IPS-18a (cell line): ENCODE measurements around the gene UNC13D.

Source experiments
- H3K27ac ChIP-seq: one replicate; pipeline ENCODE4 v1.5.1; 2013; ENCODE audit warnings: low read length
- H3K27me3 ChIP-seq: one replicate; pipeline ENCODE4 v1.6.1; 2013; ENCODE audit warnings: mild to moderate bottlenecking, low read length; ENCODE audit not compliant: control insufficient read depth, insufficient read depth
- H3K36me3 ChIP-seq: one replicate; pipeline ENCODE4 v1.6.1; 2013; ENCODE audit warnings: low read depth, low read length; ENCODE audit not compliant: control insufficient read depth
- H3K4me1 ChIP-seq: one replicate; pipeline ENCODE4 v1.6.1; 2013; ENCODE audit warnings: low read depth, low read length; ENCODE audit not compliant: control insufficient read depth
- H3K4me3 ChIP-seq: one replicate; pipeline ENCODE4 v1.5.1; 2013; ENCODE audit warnings: low read length
- H3K9ac ChIP-seq: one replicate; pipeline ENCODE4 v1.6.1; 2013; ENCODE audit warnings: mild to moderate bottlenecking, low read length, moderate library complexity
- H3K9me3 ChIP-seq: one replicate; pipeline ENCODE4 v1.6.1; 2013; ENCODE audit warnings: low read depth, low read length; ENCODE audit not compliant: control insufficient read depth

The UNC13D gene

DNA sequence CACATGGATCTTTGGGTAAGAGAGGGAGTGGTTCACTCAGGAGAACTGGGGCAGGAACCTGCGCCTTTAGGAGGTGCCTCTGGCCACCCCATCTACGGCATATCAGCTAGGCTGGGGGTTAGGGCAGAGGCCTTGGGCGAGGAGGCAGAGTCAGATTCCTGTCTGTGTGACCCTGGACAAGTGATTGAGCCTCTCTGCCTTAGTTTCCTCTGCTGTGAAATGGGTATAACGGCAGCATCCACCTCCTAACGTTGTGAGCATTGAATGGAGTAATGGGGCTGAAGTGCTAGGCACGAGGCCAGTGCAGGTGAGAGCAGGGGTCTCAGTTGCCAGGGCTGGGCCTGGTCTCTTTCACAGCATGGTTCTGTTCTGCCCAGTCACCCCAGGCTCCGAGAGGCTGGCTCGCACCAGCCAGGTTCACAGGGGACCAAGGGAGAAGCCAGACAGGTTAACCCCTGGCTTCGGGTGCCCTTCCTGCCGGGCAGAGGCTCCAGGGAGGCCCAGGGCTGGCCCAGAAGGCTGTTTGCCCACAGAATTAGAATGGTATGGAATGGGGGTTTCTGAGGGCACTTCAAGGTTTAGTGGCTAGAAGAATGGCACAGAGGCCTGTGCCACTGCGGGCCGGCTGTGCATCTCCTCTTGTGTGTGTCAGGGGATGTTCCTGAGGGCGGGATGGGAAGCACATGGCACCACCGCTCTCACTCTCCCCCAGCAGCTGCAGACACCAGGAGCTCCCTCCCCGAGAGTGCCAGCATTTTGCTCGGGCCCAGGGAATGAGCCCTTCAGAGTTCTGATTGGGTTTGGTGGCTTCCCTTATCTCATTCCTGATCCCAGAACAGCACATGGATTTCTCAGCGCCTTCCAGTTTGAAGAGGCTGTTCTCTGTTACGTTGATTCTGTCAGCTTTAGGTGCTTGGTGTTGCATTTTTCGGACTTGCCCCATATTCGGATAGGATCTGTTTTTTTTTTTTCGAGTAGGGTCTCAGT, 23.8 kb downstream of the UNC13D start:
- Histone ChIP-seq H3K4me3 (no peak overlapping the region), H3K9ac (no peak overlapping the region), H3K9me3 (no peaks in the 10 kb centered on the region), H3K27ac (no peak overlapping the region), H3K4me1 (no peaks in the 10 kb centered on the region), H3K36me3 (peaks cover 82% of the 10 kb centered on the region), H3K27me3 (no peaks in the 10 kb centered on the region)

DNA sequence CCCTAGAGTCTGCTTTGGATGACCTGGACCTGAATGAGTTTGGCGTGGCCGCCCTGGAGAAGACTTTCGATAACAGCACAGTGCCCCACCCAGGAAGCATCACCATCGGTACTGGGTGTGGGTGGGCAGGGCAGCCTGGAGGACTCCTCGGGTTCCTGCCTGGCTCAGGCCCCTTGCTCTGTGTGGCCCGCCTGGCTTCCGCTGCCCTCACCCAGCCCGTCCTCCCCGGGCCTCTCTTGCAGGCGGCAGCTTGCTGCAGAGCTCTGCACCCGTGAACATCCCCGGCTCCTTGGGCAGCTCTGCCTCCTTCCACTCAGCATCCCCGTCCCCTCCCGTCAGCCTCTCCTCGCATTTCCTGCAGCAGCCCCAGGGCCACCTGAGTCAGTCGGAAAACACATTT, 24.5 kb downstream of the UNC13D start:
- Histone ChIP-seq H3K36me3 (peaks cover 87% of the 10 kb centered on the region), H3K9me3 (no peaks in the 10 kb centered on the region), H3K4me3 (no peak overlapping the region), H3K9ac (no peak overlapping the region), H3K4me1 (no peaks in the 10 kb centered on the region), H3K27ac (no peak overlapping the region), H3K27me3 (no peaks in the 10 kb centered on the region)

DNA sequence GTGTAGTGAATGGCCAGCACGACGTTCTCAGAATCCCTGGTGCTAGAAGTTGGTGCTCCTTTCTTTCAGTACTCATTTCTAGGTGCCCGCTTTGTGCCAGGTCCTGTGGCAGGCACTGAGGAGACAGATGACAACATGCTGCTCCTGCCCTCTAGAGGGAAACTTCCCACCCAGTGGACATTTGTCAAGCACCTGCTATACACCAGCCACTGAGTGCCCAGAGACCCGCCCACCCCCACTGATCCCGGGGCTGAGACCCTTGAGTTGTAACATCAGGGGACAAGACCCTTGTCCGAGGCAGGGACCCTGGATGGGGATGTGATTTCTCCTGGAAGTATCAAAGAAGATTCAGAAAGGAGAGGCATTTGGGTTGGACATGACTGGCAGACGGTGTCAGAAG, 25.1 kb downstream of the UNC13D start:
- H3K36me3 ChIP-seq, result peaks cover 87% of the 10 kb centered on the region

DNA sequence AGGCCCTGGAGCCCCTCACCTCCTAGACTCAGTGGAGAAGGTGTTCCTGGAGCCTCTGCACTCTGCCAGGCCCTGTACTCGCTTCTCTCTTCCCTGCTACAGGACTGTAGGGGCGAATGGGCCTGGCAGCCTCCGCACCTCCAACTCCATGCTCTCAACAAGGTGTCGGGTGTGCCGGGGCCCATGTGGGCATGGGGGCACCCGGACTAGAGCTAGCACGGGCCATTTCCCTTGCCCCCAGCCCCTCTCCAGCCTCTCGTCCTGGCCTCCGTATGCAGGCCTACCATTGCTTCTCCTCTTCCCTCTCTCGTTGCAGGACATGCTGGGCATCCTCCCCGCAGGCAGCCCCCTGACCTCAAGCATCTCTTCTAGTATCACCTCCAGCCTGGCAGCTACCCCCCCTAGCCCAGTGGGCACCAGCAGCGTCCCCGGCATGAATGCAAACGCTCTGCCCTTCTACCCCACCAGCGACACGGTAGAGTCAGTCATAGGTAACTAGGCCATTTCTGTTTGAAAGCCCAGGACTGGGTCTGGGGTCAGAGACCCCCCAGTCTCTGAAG, 25.8 kb downstream of the UNC13D start:
- Histone ChIP-seq H3K36me3 (peaks cover 87% of the 10 kb centered on the region), H3K27me3 (no peaks in the 10 kb centered on the region), H3K9me3 (no peaks in the 10 kb centered on the region), H3K9ac (no peak overlapping the region), H3K4me3 (no peak overlapping the region), H3K4me1 (no peaks in the 10 kb centered on the region), H3K27ac (no peak overlapping the region)

More for the DNA sequence above, 25.1 kb downstream of the UNC13D start:
- no peaks in the 10 kb centered on the region for H3K9me3 ChIP-seq
- H3K27ac ChIP-seq, result no peak overlapping the region
- no peak overlapping the region for H3K9ac ChIP-seq
- H3K4me3 ChIP-seq, result no peak overlapping the region
- no peaks in the 10 kb centered on the region for H3K27me3 ChIP-seq
- H3K4me1 ChIP-seq, result no peaks in the 10 kb centered on the region

DNA sequence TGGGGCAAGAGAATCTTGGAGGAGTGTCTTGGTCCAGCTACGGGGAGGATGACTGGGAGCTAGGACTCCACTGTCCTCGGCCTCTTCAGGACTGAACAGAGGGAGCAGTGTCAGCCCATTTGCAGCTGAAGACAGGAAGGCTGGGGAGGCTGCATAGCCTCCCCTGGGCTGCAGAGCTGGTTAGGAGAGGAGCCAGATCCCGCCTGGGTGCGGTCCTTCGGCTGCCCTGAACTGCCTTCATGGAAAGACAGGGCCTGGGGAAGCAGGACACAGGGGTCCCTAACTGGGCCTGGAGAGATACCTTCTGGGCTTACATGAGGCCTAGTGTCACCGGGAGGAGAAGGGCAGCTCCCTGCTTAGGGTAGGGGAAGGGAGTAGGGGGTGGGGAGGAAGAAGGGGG, 26.6 kb downstream of the UNC13D start:
- no peak overlapping the region for H3K27ac ChIP-seq
- no peak overlapping the region for H3K9ac ChIP-seq
- no peak overlapping the region for H3K4me3 ChIP-seq
- no peaks in the 10 kb centered on the region for H3K27me3 ChIP-seq
- H3K4me1 ChIP-seq, result no peaks in the 10 kb centered on the region
- H3K9me3 ChIP-seq, result no peaks in the 10 kb centered on the region
- peaks cover 87% of the 10 kb centered on the region for H3K36me3 ChIP-seq

DNA sequence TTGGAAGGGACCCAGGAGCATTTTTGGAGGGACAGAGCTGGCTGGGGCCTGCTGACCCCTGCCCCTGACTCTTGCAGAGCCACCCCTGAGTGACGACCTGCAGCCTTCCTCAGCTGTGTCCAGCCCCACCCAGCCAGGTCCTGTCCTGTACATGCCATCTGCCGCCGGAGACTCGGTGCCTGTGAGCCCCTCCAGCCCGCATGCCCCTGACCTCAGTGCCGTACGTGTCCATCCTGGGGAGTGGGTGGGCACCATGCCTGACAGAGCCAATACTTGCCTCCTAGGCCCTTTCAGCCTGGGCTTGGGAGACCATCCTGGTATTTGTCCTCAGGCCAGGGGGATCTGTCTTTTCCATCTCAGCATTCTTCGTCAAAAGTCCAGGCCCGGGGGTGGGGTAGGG, 27.5 kb downstream of the UNC13D start:
- H3K9ac ChIP-seq, result no peak overlapping the region
- H3K9me3 ChIP-seq, result no peaks in the 10 kb centered on the region
- no peak overlapping the region for H3K4me3 ChIP-seq
- no peak overlapping the region for H3K27ac ChIP-seq
- peaks cover 87% of the 10 kb centered on the region for H3K36me3 ChIP-seq
- no peaks in the 10 kb centered on the region for H3K4me1 ChIP-seq
- H3K27me3 ChIP-seq, result no peaks in the 10 kb centered on the region

DNA sequence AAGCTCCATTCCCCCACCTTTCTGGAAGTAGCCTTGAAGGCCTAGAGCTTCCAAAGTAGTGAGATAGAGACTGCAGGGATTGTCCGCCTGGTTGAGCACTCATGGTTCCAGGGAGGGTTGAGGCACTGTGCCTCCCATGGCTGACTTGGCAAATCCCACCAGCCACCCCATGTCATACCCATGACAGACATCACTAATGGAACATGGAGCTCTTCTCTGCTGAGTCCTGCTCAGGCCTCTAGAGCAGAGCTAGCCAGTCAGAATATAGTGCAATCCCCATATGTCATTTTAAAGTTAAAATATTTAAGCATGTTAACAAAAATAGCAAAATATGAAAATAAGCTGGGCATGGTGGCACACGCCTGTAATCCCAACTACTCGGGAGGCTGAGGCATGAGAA, 28.8 kb downstream of the UNC13D start:
- Histone ChIP-seq H3K27me3 (no peaks in the 10 kb centered on the region), H3K27ac (no peak overlapping the region), H3K4me1 (no peaks in the 10 kb centered on the region), H3K9me3 (no peaks in the 10 kb centered on the region), H3K4me3 (no peak overlapping the region), H3K9ac (no peak overlapping the region), H3K36me3 (peaks cover 77% of the 10 kb centered on the region)

DNA sequence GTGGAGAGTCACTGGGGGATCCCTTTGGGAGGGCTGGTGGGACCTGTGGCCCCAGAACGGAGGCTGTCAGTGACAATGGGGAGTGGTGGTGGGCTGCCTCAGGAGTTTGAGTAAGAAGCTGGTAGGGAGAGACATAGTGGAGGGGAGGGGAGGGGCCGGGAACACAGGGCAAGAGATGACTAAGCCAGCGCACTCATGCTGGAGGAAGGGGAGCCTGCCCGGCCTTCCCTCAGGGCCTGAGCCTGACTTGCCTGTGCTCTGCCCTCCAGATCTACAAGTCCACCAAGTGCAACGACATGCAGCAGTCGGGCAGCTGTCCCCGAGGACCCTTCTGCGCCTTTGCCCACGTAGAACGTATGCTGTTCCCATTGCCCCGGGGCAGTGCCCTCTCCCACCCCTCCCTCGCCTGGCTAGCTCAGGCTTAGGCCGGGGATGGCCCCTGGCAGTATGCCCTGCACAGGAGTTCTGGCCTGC, 29.3 kb downstream of the UNC13D start:
- Histone ChIP-seq H3K36me3 (peaks cover 78% of the 10 kb centered on the region), H3K27me3 (no peaks in the 10 kb centered on the region), H3K27ac (no peak overlapping the region), H3K9ac (no peak overlapping the region), H3K9me3 (no peaks in the 10 kb centered on the region), H3K4me1 (no peaks in the 10 kb centered on the region), H3K4me3 (no peak overlapping the region)

DNA sequence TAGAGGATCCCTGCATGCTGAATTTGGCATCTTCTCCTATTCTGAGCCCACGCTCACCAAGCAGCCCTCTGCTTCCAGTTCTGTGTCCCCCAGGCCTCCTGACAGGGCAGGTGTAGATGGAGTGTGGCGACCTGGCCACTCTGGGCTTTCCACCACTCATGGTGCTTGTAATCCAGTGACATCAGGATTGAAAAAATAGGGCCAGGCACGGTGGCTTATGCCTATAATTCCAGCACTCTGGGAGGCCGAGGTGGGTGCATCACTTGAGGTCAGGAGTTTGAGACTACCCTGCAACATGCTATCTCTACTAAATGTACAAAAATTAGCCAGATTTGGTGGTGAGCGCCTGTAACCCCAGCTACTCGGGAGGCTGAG, 30.2 kb downstream of the UNC13D start:
- no peaks in the 10 kb centered on the region for H3K27me3 ChIP-seq
- no peak overlapping the region for H3K4me3 ChIP-seq
- no peaks in the 10 kb centered on the region for H3K9me3 ChIP-seq
- no peak overlapping the region for H3K9ac ChIP-seq
- H3K27ac ChIP-seq, result no peak overlapping the region
- H3K36me3 ChIP-seq, result peaks cover 76% of the 10 kb centered on the region
- no peaks in the 10 kb centered on the region for H3K4me1 ChIP-seq

DNA sequence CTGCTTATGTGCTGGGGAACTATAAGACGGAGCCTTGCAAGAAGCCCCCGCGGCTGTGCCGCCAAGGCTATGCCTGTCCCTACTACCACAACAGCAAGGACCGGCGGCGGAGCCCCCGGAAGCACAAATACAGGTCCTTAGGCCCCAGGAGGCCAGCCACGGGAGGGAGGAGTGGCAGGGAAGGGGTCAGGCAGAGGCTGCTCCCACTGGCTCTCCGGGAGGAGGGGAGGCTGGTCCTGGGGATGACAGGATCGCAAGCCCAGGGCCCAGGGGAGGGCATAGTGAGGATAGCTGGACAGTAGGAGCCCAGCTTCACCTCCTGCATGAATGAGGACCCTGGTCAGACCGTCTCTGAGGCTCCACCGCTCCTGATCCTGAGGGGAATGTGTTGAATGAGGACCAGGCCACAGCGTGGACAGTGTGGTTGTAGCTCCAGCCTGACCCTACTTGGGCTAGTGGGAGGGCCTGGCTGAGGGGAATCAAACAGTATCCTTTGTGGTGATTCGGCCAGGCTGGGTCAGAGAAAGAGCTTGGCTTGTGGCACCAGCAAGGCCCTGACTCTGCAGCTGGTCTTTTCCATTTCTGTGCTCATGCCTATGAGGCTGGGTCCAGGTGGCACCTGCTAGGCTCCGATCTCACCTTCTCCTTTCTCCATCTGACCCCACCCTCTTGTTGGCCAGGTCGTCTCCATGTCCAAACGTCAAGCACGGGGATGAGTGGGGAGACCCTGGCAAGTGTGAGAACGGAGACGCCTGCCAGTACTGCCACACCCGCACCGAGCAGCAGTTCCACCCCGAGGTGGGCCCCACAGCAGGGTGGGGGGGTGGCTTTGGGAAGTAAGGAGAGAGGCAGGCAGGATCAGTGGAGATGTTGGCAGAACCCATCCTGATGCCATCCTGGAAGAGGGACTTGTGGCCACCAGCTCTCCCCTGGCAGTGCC, 30.9 kb downstream of the UNC13D start:
- Histone ChIP-seq H3K36me3 (peaks cover 70% of the 10 kb centered on the region), H3K9ac (no peak overlapping the region), H3K27ac (no peak overlapping the region)

More for the DNA sequence above, 30.9 kb downstream of the UNC13D start:
- H3K4me1 ChIP-seq, result no peaks in the 10 kb centered on the region
- no peaks in the 10 kb centered on the region for H3K9me3 ChIP-seq
- no peak overlapping the region for H3K4me3 ChIP-seq
- H3K27me3 ChIP-seq, result no peaks in the 10 kb centered on the region
